Smooth muscle cell (in vitro differentiated cells): ENCODE measurements around the gene NRXN3. TPM values are rescaled to one million over a fixed set of nuclear protein-coding genes. Genes with fewer than 3 reads are reported as not detected.

Source experiments
- DNase-seq: peaks from one replicate; lab custom pipeline; 2025; ENCODE audit not compliant: unreplicated experiment; lab: John Stamatoyannopoulos, UW
- H2AFZ ChIP-seq: fragments of 200-600 bp; sonication (generic); 2 replicates; pipeline ENCODE4 v1.6.0; 2016; ENCODE audit warnings: antibody characterized with exemption, low read depth, mild to moderate bottlenecking
- H3F3A ChIP-seq: fragments of 200-600 bp; sonication (generic); 2 replicates; pipeline ENCODE4 v1.6.0; 2017; ENCODE audit warnings: antibody characterized with exemption, low read depth
- H3K27ac ChIP-seq: fragments of 200-600 bp; sonication (generic); 2 replicates; pipeline ENCODE4 v1.5.1; 2016; ENCODE audit warnings: low read depth, mild to moderate bottlenecking
- H3K27me3 ChIP-seq: fragments of 200-600 bp; sonication (generic); 2 replicates; pipeline ENCODE4 v1.6.1; 2016; ENCODE audit warnings: low read depth, mild to moderate bottlenecking
- H3K36me3 ChIP-seq: fragments of 200-600 bp; sonication (generic); 2 replicates; pipeline ENCODE4 v1.5.1; 2016; ENCODE audit warnings: low read depth
- H3K4me1 ChIP-seq: fragments of 200-600 bp; sonication (generic); 2 replicates; pipeline ENCODE4 v1.5.1; 2016; ENCODE audit warnings: low read depth
- H3K4me2 ChIP-seq: fragments of 200-600 bp; sonication (generic); 2 replicates; pipeline ENCODE4 v1.6.0; 2016; ENCODE audit warnings: mild to moderate bottlenecking
- H3K4me3 ChIP-seq: fragments of 200-600 bp; sonication (generic); 2 replicates; pipeline ENCODE4 v1.5.1; 2016; ENCODE audit warnings: mild to moderate bottlenecking
- H3K79me2 ChIP-seq: fragments of 200-600 bp; sonication (generic); 2 replicates; pipeline ENCODE4 v1.6.0; 2016; ENCODE audit warnings: low read depth, mild to moderate bottlenecking
- H3K9ac ChIP-seq: fragments of 200-600 bp; sonication (generic); 2 replicates; pipeline ENCODE4 v1.6.0; 2016; ENCODE audit warnings: low read depth
- H3K9me3 ChIP-seq: fragments of 200-600 bp; sonication (generic); replicated peaks from 2 replicates; pipeline ENCODE4 v1.5.1; 2016; ENCODE audit warnings: low read depth
- H4K20me1 ChIP-seq: fragments of 200-600 bp; sonication (generic); 2 replicates; pipeline ENCODE4 v1.6.0; 2016; ENCODE audit warnings: low read depth
- WGBS: methylation state at CpG from one replicate; pipeline ENCODE4 v1.1.7; 2016; ENCODE audit warnings: low lambda C conversion rate; 5-methylcytosine and 5-hydroxymethylcytosine counted together
- polyA plus RNA-seq: library from polyadenylated mRNA; unstranded; fragments of >200 nt; fragmentation: Nextera tagmentation; extraction: Ambion mirVana; gene quantifications from 2 replicates; pipeline ENCODE4 v1.2.1, GENCODE V29; 2016
- total RNA-seq: library from RNA; depleted of rRNA; stranded (reverse); fragments of >200 nt; gene quantifications from 2 replicates; pipeline ENCODE4 v1.2.3, GENCODE V29; 2014
- TF ChIP-seq, protein P1 (sequence below): fragments of 200-600 bp; sonication (generic); IDR thresholded peaks from 2 replicates; pipeline ENCODE4 v1.5.1; 2017; ENCODE audit warnings: borderline replicate concordance, mild to moderate bottlenecking, antibody characterized with exemption; ENCODE audit not compliant: insufficient read depth, poor library complexity, severe bottlenecking

NRXN3 gene
- total and polyA plus RNA-seq, 2 experiments from 2014 or later: 1.2 to 7.0 TPM

- TF ChIP-seq, protein P1, sequence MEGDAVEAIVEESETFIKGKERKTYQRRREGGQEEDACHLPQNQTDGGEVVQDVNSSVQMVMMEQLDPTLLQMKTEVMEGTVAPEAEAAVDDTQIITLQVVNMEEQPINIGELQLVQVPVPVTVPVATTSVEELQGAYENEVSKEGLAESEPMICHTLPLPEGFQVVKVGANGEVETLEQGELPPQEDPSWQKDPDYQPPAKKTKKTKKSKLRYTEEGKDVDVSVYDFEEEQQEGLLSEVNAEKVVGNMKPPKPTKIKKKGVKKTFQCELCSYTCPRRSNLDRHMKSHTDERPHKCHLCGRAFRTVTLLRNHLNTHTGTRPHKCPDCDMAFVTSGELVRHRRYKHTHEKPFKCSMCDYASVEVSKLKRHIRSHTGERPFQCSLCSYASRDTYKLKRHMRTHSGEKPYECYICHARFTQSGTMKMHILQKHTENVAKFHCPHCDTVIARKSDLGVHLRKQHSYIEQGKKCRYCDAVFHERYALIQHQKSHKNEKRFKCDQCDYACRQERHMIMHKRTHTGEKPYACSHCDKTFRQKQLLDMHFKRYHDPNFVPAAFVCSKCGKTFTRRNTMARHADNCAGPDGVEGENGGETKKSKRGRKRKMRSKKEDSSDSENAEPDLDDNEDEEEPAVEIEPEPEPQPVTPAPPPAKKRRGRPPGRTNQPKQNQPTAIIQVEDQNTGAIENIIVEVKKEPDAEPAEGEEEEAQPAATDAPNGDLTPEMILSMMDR: no peak
- 86% methylated on average over 5 of the region's 5 CpGs for WGBS
- no peak overlapping the region for H2AFZ ChIP-seq
Observed at GRCh38 chr14:78576437-78577166, 406.4 kb downstream of the NRXN3 start.

GRCh38 chr14:78581229-78581628 is 411.1 kb downstream of the NRXN3 start:
- H2AFZ ChIP-seq: no peak overlapping the region
- H3K9me3 ChIP-seq: no peaks in the 10 kb centered on the region
- 65% methylated on average over 5 of the region's 5 CpGs for WGBS

More at GRCh38 chr14:78576437-78577166, 406.4 kb downstream of the NRXN3 start:
- Histone ChIP-seq H3K4me3 (no peak overlapping the region), H3F3A (no peaks in the 10 kb centered on the region), H3K4me1 (no peaks in the 10 kb centered on the region), H3K36me3 (no peaks in the 10 kb centered on the region), H3K27ac (no peak overlapping the region), H3K9ac (no peak overlapping the region), H3K4me2 (no peak overlapping the region), H4K20me1 (no peaks in the 10 kb centered on the region), H3K9me3 (peaks cover 8% of the 10 kb centered on the region), H3K79me2 (no peaks in the 10 kb centered on the region), H3K27me3 (no peaks in the 10 kb centered on the region)
- DNase-seq: no peak

DNA sequence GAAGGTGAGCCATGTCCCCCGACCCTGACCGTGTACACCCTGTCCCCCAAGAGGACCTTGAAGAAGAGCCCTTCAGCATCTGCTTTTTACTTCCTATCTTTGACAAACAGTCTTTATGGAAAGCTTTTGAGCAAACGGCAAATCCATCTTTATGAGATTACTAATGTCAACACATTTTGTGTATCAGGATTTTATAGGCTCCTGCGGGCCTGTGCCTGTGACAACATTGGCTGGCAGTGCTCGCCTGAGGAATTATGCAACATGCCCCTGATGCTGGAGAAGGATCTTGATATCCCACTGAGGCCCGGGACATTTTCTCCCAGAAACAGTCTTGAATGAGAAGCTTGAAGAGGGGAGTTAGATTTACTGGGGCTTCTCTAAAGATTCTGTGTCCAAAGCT is 416.5 kb downstream of the NRXN3 start:
- Histone ChIP-seq H3K4me3 (no peak overlapping the region), H3F3A (no peaks in the 10 kb centered on the region), H3K4me2 (no peak overlapping the region), H3K36me3 (no peaks in the 10 kb centered on the region), H3K79me2 (no peaks in the 10 kb centered on the region), H2AFZ (no peak overlapping the region), H4K20me1 (no peaks in the 10 kb centered on the region), H3K4me1 (no peaks in the 10 kb centered on the region), H3K9ac (no peak overlapping the region), H3K27ac (no peak overlapping the region), H3K27me3 (peaks cover 27% of the 10 kb centered on the region), H3K9me3 (no peaks in the 10 kb centered on the region)
- TF ChIP-seq, protein P1: no peak
- WGBS: 39% methylated on average over 6 of the region's 6 CpGs
- no peak for DNase-seq

More at GRCh38 chr14:78581229-78581628, 411.1 kb downstream of the NRXN3 start:
- Histone ChIP-seq H3F3A (no peaks in the 10 kb centered on the region), H3K36me3 (no peaks in the 10 kb centered on the region), H3K4me3 (no peak overlapping the region), H3K4me1 (no peaks in the 10 kb centered on the region), H3K27ac (no peak overlapping the region), H3K27me3 (peaks cover 27% of the 10 kb centered on the region), H4K20me1 (no peaks in the 10 kb centered on the region), H3K4me2 (no peak overlapping the region), H3K9ac (no peak overlapping the region), H3K79me2 (no peaks in the 10 kb centered on the region)
- DNase-seq: no peak
- TF ChIP-seq, protein P1: no peak

- Histone ChIP-seq H3K79me2 (no peaks in the 10 kb centered on the region), H3K4me3 (no peak overlapping the region), H3K4me2 (no peak overlapping the region), H3F3A (no peaks in the 10 kb centered on the region), H3K36me3 (no peaks in the 10 kb centered on the region), H3K9ac (no peak overlapping the region), H2AFZ (no peak overlapping the region), H3K27me3 (peaks cover 11% of the 10 kb centered on the region), H3K4me1 (no peaks in the 10 kb centered on the region), H3K27ac (no peak overlapping the region), H3K9me3 (no peaks in the 10 kb centered on the region), H4K20me1 (no peaks in the 10 kb centered on the region)
- DNase-seq: no peak
- TF ChIP-seq, protein P1: no peak
- 94% methylated on average over 3 of the region's 3 CpGs for WGBS
Observed at GRCh38 chr14:78588906-78589305, 418.7 kb downstream of the NRXN3 start.
